B cell (primary cell): ENCODE measurements around the gene GMPR2. TPM values are rescaled to one million over a fixed set of nuclear protein-coding genes. Genes with fewer than 3 reads are reported as not detected.

Source experiments
- ATAC-seq: fragments of 200-7000 bp; cut with Tn5 transposase; one replicate; pipeline ENCODE4 v1.10.0; 2021; ENCODE audit warnings: low read depth, mild to moderate bottlenecking, moderate number of reproducible peaks, moderate library complexity
- CTCF ChIA-PET: fragments of 350-600 bp; sonication (Branson Sonifier 250); formaldehyde crosslinking; loops from one replicate; lab custom pipeline; 2021; ENCODE audit warnings: antibody characterized with exemption, inconsistent platforms; lab: Charles Lee
- POLR2A ChIA-PET: fragments of 350-600 bp; sonication (Branson Sonifier 250); formaldehyde crosslinking; loops from one replicate; lab custom pipeline; 2021; ENCODE audit warnings: antibody characterized with exemption; lab: Charles Lee
- DNase-seq: peaks from one replicate; pipeline ENCODE4 v3.0.0; 2013
- H2AFZ ChIP-seq: 2 replicates; pipeline ENCODE4 v1.6.1; 2012; ENCODE audit warnings: mild to moderate bottlenecking, low read depth, low read length; ENCODE audit not compliant: insufficient read depth, poor library complexity, severe bottlenecking
- H3K27ac ChIP-seq, 2 donors: 1 replicate in 1 of 2; 2 replicates in 1 of 2; pipeline ENCODE4 v1.5.1; 2012 to 2013; ENCODE audit warnings: low read length in 2 of 2, mild to moderate bottlenecking in 2 of 2, moderate library complexity in 1 of 2
- H3K27me3 ChIP-seq, 4 experiments: fragments of 200-600 bp in 1 of 4; sonication (generic) in 1 of 4; replicated peaks in 1 of 4; 1 replicate in 2 of 4; 2 replicates in 2 of 4; pipeline versions ENCODE4 v1.6.1 to v1.7.0; 2013 to 2016; ENCODE audit warnings: low read length in 3 of 4, mild to moderate bottlenecking in 2 of 4, mixed read lengths in 1 of 4, moderate library complexity in 1 of 4; ENCODE audit not compliant: insufficient read depth in 4 of 4, control insufficient read depth in 3 of 4; ENCODE audit errors: control extremely low read depth in 1 of 4
- H3K36me3 ChIP-seq, 2 experiments: replicated peaks in 1 of 2; 1 replicate in 1 of 2; 2 replicates in 1 of 2; pipeline versions ENCODE4 v1.6.1 to v1.7.1; 2013; ENCODE audit warnings: low read length in 1 of 2; ENCODE audit not compliant: insufficient read depth in 2 of 2, control insufficient read depth in 1 of 2; ENCODE audit errors: control extremely low read depth in 1 of 2, extremely low read depth in 1 of 2
- H3K4me1 ChIP-seq, 2 donors: fragments of 200-600 bp in 1 of 2; sonication (generic) in 1 of 2; 1 replicate in 1 of 2; 2 replicates in 1 of 2; pipeline versions ENCODE4 v1.5.1 to v1.6.1; 2013 to 2017; ENCODE audit warnings: low read length in 2 of 2; ENCODE audit not compliant: control insufficient read depth in 2 of 2, insufficient read depth in 2 of 2
- H3K4me2 ChIP-seq: replicated peaks from 2 replicates; pipeline ENCODE3; 2012; ENCODE audit warnings: mild to moderate bottlenecking, low read depth, low read length; ENCODE audit not compliant: poor library complexity, severe bottlenecking
- H3K4me3 ChIP-seq, 5 experiments: fragments of 200-600 bp in 1 of 5; sonication (generic) in 1 of 5; 1 replicate in 3 of 5; 2 replicates in 2 of 5; pipeline versions ENCODE4 v1.5.1 to v1.7.0; 2011 to 2016; ENCODE audit warnings: low read length in 4 of 5, mild to moderate bottlenecking in 4 of 5, low read depth in 2 of 5, control low read depth in 1 of 5, moderate library complexity in 1 of 5; ENCODE audit not compliant: insufficient read depth in 1 of 5; ENCODE audit errors: control extremely low read depth in 1 of 5, extremely low read depth in 1 of 5
- H3K79me2 ChIP-seq: fragments of 200-600 bp; sonication (generic); one replicate; pipeline ENCODE4 v1.6.0; 2016; ENCODE audit warnings: low read length; ENCODE audit not compliant: control insufficient read depth, insufficient read depth
- H3K9ac ChIP-seq: fragments of 200-600 bp; sonication (generic); 2 replicates; pipeline ENCODE4 v1.6.1; 2017; ENCODE audit warnings: mild to moderate bottlenecking, low read length, moderate library complexity
- H3K9me3 ChIP-seq, 3 donors: one replicate each; pipeline versions ENCODE4 v1.6.1 to v1.7.1; 2013; ENCODE audit warnings: low read length in 2 of 3; ENCODE audit not compliant: control insufficient read depth in 2 of 3, insufficient read depth in 1 of 3; ENCODE audit errors: control extremely low read depth in 1 of 3
- H4K20me1 ChIP-seq: 2 replicates; pipeline ENCODE4 v1.6.0; 2012; ENCODE audit warnings: mild to moderate bottlenecking, low read length; ENCODE audit not compliant: insufficient read depth, control insufficient read depth, poor library complexity, severe bottlenecking
- H3K27ac Mint-ChIP-seq: one replicate; pipeline ENCODE4 v1.8.0; 2021; ENCODE audit warnings: mixed read lengths
- H3K27me3 Mint-ChIP-seq: one replicate; pipeline ENCODE4 v1.8.0; 2021; ENCODE audit warnings: mixed read lengths
- H3K4me1 Mint-ChIP-seq: one replicate; pipeline ENCODE4 v1.8.0; 2021; ENCODE audit warnings: mixed read lengths
- H3K4me3 Mint-ChIP-seq: one replicate; pipeline ENCODE4 v1.8.0; 2021; ENCODE audit warnings: mixed read lengths
- H3K9me3 Mint-ChIP-seq: one replicate; pipeline ENCODE4 v1.8.0; 2022; ENCODE audit warnings: mixed read lengths; ENCODE audit not compliant: insufficient read depth
- CTCF ChIP-seq: fragments of 200-600 bp; IDR thresholded peaks from one replicate; pipeline ENCODE4 v1.8.0; 2022; ENCODE audit warnings: antibody characterized with exemption, mild to moderate bottlenecking
- EZH2 ChIP-seq: IDR thresholded peaks from 2 replicates; pipeline ENCODE4 v1.6.1; 2012; ENCODE audit warnings: borderline replicate concordance, low read depth, mild to moderate bottlenecking, moderate library complexity, low read length; ENCODE audit not compliant: insufficient read depth, poor library complexity, severe bottlenecking
- WGBS: methylation state at CpG from one replicate; pipeline ENCODE4 v1.1.5; 2013; ENCODE audit warnings: missing lambda C conversion rate; ENCODE audit not compliant: insufficient coverage; 5-methylcytosine and 5-hydroxymethylcytosine counted together
- intact Hi-C: fragments of 100-400 bp; cut with micrococcal nuclease; formaldehyde crosslinking; loops from one replicate; pipeline ENCODE4 v1.10.0; 2022
- polyA plus RNA-seq: library from polyadenylated mRNA; depleted of rRNA; stranded (reverse); fragments of >200 nt; gene quantifications from 2 replicates; pipeline ENCODE4 v1.2.3, GENCODE V29; 2012
- total RNA-seq, 2 donors: library from RNA; stranded (reverse); fragments of 120-200 nt in 1 of 2; gene quantifications; 1 replicate in 1 of 2; 2 replicates in 1 of 2; pipeline versions ENCODE4 v1.2.3 to v1.2.4, GENCODE V29; 2013 to 2022

GMPR2 gene
- total and polyA plus RNA-seq, 2 donors (not counting 1 experiment from before 2014, with no cell fraction given) = 39.7 to 58.7 TPM

DNA sequence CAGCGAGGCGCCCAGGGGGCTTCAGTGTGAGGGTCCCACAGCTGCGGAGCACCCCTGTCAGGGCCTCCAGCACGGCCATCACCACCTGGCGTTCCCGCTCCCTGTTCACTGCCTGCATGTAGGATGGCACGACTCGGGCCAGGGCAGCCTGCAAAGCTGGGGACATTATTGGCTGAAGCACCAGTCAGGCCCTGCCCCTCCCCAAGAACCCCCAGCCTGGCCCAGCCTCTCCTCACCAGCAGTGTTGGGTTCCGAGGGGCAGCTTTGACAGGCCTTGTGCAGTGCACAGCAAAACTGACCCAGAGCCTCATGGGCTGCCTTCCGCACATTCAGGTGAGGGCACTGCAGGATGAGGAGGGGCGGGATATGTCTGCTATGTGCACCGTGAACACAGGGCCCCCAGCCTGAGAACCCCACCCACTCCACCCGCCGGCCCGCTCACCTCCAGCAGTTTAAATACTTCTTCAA, 49.7 kb upstream of the GMPR2 start:
- H3K79me2 ChIP-seq = peaks cover 33% of the 10 kb centered on the region
- no peak overlapping the region for H3K4me3 ChIP-seq
- peaks cover 5 to 73% of the 10 kb centered on the region in 2 experiments for H3K36me3 ChIP-seq
- ATAC-seq (no peak), DNase-seq (no peak)
- no peaks in the 10 kb centered on the region for H3K27me3 Mint-ChIP-seq
- H3K27ac Mint-ChIP-seq = no peak overlapping the region
- H3K9me3 Mint-ChIP-seq = no peaks in the 10 kb centered on the region
- CTCF ChIA-PET = no interaction called here
- TF ChIP-seq EZH2 (no peak), CTCF (no peak)
- POLR2A ChIA-PET = no interaction called here
- peaks cover 20% of the 10 kb centered on the region for H3K4me1 Mint-ChIP-seq
- H3K4me3 Mint-ChIP-seq = no peak overlapping the region
- H2AFZ ChIP-seq = no peak overlapping the region
- H3K27ac ChIP-seq = no peak overlapping the region
- 99% methylated on average over 11 of the region's 15 CpGs for WGBS
- intact Hi-C loops = no loop called here
- H3K9me3 ChIP-seq = no peaks in the 10 kb centered on the region
- no peak overlapping the region for H3K4me2 ChIP-seq
- H3K9ac ChIP-seq = no peak overlapping the region
- H3K4me1 ChIP-seq = peaks cover 9 to 10% of the 10 kb centered on the region in 2 donors
- no peaks in the 10 kb centered on the region for H4K20me1 ChIP-seq
- no peaks in the 10 kb centered on the region for H3K27me3 ChIP-seq

DNA sequence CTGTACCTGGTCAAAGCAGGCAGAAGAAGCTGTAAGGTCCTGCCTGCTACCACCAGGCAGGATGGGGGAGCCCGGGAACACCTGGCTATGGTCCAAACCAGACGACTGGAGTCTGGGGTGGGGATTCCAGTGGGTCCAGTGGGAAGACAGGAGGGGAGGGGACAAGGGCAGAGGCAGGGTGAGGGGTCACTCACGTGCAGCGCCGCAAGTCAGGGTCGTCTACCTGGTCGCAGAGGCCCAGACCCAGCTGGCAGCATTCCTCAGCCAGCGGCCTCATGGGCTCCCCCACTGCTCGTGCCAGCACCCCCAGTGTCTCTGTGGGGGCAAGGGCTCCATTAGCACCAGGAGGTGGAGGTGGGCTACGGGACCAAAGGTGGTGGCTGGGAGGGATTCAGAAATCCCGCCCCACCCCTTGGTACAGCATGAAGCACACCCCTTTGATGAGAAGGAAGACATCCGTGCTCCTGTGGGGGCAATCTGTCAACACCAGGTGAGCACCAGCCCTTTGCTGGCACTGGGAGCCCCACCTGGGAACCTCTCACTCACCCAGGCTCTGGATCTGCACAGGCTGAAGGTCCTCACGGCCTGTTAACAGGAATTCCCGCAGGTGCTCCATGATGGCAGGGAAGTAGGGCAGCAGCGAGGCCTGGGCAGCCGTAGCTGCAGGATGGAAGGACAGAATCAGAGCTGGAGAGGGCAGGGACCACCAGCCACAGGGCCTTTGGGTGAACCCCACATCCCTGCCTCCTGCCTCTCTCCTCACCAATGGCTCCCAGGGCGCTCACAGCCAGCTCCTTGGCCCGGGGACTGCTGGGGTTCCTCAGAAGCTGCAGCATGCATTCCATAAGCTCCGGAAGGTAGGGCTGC, 48.4 kb upstream of the GMPR2 start:
- H3K9me3 Mint-ChIP-seq = no peaks in the 10 kb centered on the region
- TF ChIP-seq EZH2 = no peak
- no peak for TF ChIP-seq CTCF
- Histone ChIP-seq H3K36me3 (peaks cover 5 to 71% of the 10 kb centered on the region in 2 experiments), H3K27me3 (no peaks in the 10 kb centered on the region), H4K20me1 (no peaks in the 10 kb centered on the region), H3K9ac (no peak overlapping the region), H3K79me2 (peaks cover 34% of the 10 kb centered on the region), H3K4me2 (no peak overlapping the region), H3K27ac (no peak overlapping the region), H3K4me1 (peaks cover 14 to 17% of the 10 kb centered on the region in 2 donors), H2AFZ (no peak overlapping the region), H3K4me3 (no peak overlapping the region), H3K9me3 (no peaks in the 10 kb centered on the region)
- no peaks in the 10 kb centered on the region for H3K27me3 Mint-ChIP-seq
- peaks cover 28% of the 10 kb centered on the region for H3K4me1 Mint-ChIP-seq
- H3K4me3 Mint-ChIP-seq = no peak overlapping the region
- DNase-seq (no peak), ATAC-seq (no peak)
- ChIA-PET POLR2A (interaction anchor here (0.8 kb wide), 1 partner anchor 22 kb away, joined by 6 read pairs; no protein-coding TSS in a partner anchor), CTCF (interaction anchor here (0.5 kb wide), 1 partner anchor 58 kb away, joined by 3 read pairs; no protein-coding TSS in a partner anchor)
- intact Hi-C loops = no loop called here
- 94% methylated on average over 18 of the region's 19 CpGs for WGBS
- H3K27ac Mint-ChIP-seq = no peak overlapping the region
